Nephron progenitor cell (in vitro differentiated cells): ENCODE measurements around the gene HS6ST3.

Experiments used
- DNase-seq: peaks from one replicate; pipeline ENCODE4 v3.0.0; 2021
- H3K27ac Mint-ChIP-seq: 2 replicates; pipeline ENCODE4 v1.8.0; 2021; ENCODE audit warnings: mild to moderate bottlenecking, moderate library complexity, mixed read lengths
- H3K27me3 Mint-ChIP-seq: 2 replicates; pipeline ENCODE4 v1.8.0; 2021; ENCODE audit warnings: mild to moderate bottlenecking, low read depth, mixed read lengths; ENCODE audit not compliant: poor library complexity
- H3K36me3 Mint-ChIP-seq: 2 replicates; pipeline ENCODE4 v1.8.0; 2021; ENCODE audit warnings: low read depth, mixed read lengths
- H3K4me1 Mint-ChIP-seq: 2 replicates; pipeline ENCODE4 v1.8.0; 2021; ENCODE audit warnings: mixed read lengths
- H3K4me3 Mint-ChIP-seq: 2 replicates; pipeline ENCODE4 v1.8.0; 2021; ENCODE audit warnings: mild to moderate bottlenecking, moderate library complexity, mixed read lengths
- H3K9me3 Mint-ChIP-seq: 2 replicates; pipeline ENCODE4 v1.8.0; 2021; ENCODE audit warnings: mild to moderate bottlenecking, moderate library complexity, mixed read lengths
- CTCF ChIP-seq: fragments of 200-600 bp; sonication (generic); IDR thresholded peaks from 2 replicates; pipeline ENCODE4 v1.5.0; 2021; ENCODE audit warnings: antibody characterized with exemption

HS6ST3 gene

DNA sequence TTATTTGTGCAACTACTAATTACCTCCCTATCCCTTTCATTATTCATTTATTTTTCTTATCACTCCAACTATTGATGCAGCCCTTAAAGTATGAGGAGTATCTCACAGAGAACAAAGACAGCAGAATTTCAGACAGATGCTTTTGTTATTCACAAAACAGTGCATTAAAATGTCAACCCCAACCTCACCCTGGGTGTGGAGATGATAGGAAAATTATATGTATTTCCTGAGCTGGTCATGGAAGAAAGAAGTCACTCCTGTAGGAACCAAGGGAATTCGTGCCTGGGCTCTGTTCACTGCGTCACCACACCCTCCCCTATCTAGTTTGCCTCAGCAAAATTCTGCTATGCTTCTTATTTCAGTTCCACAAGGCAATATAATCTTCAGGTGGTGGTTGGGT lies 588.9 kb downstream of the HS6ST3 start:
- peaks cover 11% of the 10 kb centered on the region for H3K27me3 Mint-ChIP-seq
- H3K9me3 Mint-ChIP-seq: no peaks in the 10 kb centered on the region
- no peak for DNase-seq
- H3K27ac Mint-ChIP-seq: no peak overlapping the region
- H3K36me3 Mint-ChIP-seq: no peaks in the 10 kb centered on the region
- H3K4me3 Mint-ChIP-seq: no peak overlapping the region
- no peaks in the 10 kb centered on the region for H3K4me1 Mint-ChIP-seq
- no peak for TF ChIP-seq CTCF

GRCh38 chr13:96680898-96681297 lies 591.0 kb downstream of the HS6ST3 start:
- Mint-ChIP-seq H3K27ac (no peak overlapping the region), H3K4me1 (no peaks in the 10 kb centered on the region), H3K4me3 (no peak overlapping the region), H3K36me3 (no peaks in the 10 kb centered on the region), H3K27me3 (peaks cover 14% of the 10 kb centered on the region), H3K9me3 (no peaks in the 10 kb centered on the region)
- DNase-seq: no peak
- TF ChIP-seq CTCF: no peak

- Mint-ChIP-seq H3K4me3 (no peak overlapping the region), H3K4me1 (no peaks in the 10 kb centered on the region), H3K9me3 (no peaks in the 10 kb centered on the region), H3K27ac (no peak overlapping the region), H3K36me3 (no peaks in the 10 kb centered on the region), H3K27me3 (peaks cover 14% of the 10 kb centered on the region)
- no peak for DNase-seq
- TF ChIP-seq CTCF: no peak
These were observed 591.9 kb downstream of the HS6ST3 start for GRCh38 chr13:96681766-96682165.

DNA sequence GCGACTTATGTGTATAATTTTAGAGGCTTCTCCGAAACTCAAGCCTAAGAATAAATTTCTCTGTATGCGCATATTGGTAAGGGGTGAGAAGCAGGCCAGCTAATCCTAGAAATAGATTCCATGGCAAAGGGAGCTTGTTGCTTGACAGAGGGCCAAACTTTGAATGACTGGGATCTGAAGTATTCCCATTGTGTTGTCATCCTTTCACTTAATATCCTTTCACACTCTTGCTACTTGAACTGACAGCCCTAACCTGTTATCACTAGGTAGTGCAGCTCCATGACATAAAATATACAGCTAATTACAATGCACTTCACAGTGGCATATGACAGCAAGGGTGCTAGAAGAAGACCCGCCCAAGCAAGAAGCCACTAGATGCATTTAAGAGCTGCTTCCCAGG lies 594.6 kb downstream of the HS6ST3 start:
- H3K4me3 Mint-ChIP-seq: no peak overlapping the region
- DNase-seq: no peak
- H3K27me3 Mint-ChIP-seq: peaks cover 11% of the 10 kb centered on the region
- H3K27ac Mint-ChIP-seq: no peak overlapping the region
- H3K4me1 Mint-ChIP-seq: no peaks in the 10 kb centered on the region
- H3K36me3 Mint-ChIP-seq: no peaks in the 10 kb centered on the region
- no peaks in the 10 kb centered on the region for H3K9me3 Mint-ChIP-seq
- no peak for TF ChIP-seq CTCF

DNA sequence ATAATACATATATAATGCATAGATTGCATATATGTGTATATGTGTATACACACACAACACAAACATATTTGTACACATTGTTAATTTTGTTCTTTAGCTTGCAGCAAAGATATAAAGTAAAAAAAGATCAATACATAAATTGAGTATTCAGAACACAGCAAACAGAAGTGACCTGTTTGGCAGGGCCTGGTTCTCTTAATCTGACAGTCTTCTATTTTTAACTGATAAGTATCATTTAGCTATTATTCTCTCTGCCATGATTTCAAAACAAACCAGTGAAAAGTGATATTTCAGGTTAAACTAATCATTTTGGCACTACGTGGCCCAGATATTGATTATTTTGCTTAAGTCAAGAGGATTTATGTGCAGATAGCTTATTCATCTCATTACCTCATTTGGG lies 595.0 kb downstream of the HS6ST3 start:
- Mint-ChIP-seq H3K4me1 (no peaks in the 10 kb centered on the region), H3K36me3 (no peaks in the 10 kb centered on the region), H3K27me3 (peaks cover 11% of the 10 kb centered on the region), H3K9me3 (no peaks in the 10 kb centered on the region), H3K4me3 (no peak overlapping the region), H3K27ac (no peak overlapping the region)
- DNase-seq: no peak
- no peak for TF ChIP-seq CTCF

- no peaks in the 10 kb centered on the region for H3K9me3 Mint-ChIP-seq
- H3K27me3 Mint-ChIP-seq: peaks cover 6% of the 10 kb centered on the region
- no peaks in the 10 kb centered on the region for H3K36me3 Mint-ChIP-seq
- no peak for TF ChIP-seq CTCF
- no peak for DNase-seq
- H3K4me3 Mint-ChIP-seq: no peak overlapping the region
- no peaks in the 10 kb centered on the region for H3K4me1 Mint-ChIP-seq
- H3K27ac Mint-ChIP-seq: no peak overlapping the region
These were observed 596.4 kb downstream of the HS6ST3 start for GRCh38 chr13:96686286-96686685.
